ENCODE measurements around the gene STRA6.

DNA sequence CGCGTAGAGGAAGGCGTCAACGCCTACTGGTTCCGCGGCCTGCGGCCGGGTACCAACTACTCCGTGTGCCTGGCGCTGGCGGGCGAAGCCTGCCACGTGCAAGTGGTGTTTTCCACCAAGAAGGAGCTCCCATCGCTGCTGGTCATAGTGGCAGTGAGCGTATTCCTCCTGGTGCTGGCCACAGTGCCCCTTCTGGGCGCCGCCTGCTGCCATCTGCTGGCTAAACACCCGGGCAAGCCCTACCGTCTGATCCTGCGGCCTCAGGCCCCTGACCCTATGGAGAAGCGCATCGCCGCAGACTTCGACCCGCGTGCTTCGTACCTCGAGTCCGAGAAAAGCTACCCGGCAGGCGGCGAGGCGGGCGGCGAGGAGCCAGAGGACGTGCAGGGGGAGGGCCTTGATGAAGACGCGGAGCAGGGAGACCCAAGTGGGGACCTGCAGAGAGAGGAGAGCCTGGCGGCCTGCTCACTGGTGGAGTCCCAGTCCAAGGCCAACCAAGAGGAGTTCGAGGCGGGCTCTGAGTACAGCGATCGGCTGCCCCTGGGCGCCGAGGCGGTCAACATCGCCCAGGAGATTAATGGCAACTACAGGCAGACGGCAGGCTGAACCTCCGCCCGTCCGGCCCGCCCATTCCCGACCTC lies 68.1 kb downstream of the STRA6 start:
- no peak for TF ChIP-seq POLR2A (IDR thresholded peaks at IDR 0.05)
- TF ChIP-seq, protein P1, sequence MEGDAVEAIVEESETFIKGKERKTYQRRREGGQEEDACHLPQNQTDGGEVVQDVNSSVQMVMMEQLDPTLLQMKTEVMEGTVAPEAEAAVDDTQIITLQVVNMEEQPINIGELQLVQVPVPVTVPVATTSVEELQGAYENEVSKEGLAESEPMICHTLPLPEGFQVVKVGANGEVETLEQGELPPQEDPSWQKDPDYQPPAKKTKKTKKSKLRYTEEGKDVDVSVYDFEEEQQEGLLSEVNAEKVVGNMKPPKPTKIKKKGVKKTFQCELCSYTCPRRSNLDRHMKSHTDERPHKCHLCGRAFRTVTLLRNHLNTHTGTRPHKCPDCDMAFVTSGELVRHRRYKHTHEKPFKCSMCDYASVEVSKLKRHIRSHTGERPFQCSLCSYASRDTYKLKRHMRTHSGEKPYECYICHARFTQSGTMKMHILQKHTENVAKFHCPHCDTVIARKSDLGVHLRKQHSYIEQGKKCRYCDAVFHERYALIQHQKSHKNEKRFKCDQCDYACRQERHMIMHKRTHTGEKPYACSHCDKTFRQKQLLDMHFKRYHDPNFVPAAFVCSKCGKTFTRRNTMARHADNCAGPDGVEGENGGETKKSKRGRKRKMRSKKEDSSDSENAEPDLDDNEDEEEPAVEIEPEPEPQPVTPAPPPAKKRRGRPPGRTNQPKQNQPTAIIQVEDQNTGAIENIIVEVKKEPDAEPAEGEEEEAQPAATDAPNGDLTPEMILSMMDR (IDR thresholded peaks at IDR 0.05) = peak in 2 of 6 experiments; percentile 34 to 38

Measured in esophagus squamous epithelium (tissue), 4 donors.